HepG2 (cell line): ENCODE measurements around the gene PPFIA3. TPM values are rescaled to one million over a fixed set of nuclear protein-coding genes. Genes with fewer than 3 reads are reported as not detected.

Source experiments
- ATAC-seq: fragments of 200-7000 bp; cut with Tn5 transposase; 3 replicates; pipeline ENCODE4 v1.9.1; 2020; ENCODE audit warnings: mild to moderate bottlenecking, moderate library complexity
- BruUV-seq: library from RNA; stranded (reverse); fragments of 400-500 nt; replicated peaks from 2 replicates; lab custom pipeline; 2021; lab: Mats Ljungman, UMichigan
- CTCF ChIA-PET: fragments of 300-600 bp; formaldehyde crosslinking; extraction: SDS; loops from one replicate; lab custom pipeline; 2021; ENCODE audit warnings: low total read pairs, inconsistent platforms, low intra/inter-chr PET ratio; lab: Yijun Ruan, JAX
- POLR2A ChIA-PET: fragments of 350-600 bp; sonication (Branson Sonifier 250); formaldehyde crosslinking; loops from one replicate; lab custom pipeline; 2020; ENCODE audit warnings: antibody characterized with exemption, inconsistent platforms; lab: Yijun Ruan, JAX
- DNase-seq: peaks from one replicate; pipeline ENCODE4 v3.0.0-alpha.2; 2015; ENCODE audit warnings: low spot score
- FAIRE-seq: peaks from 3 replicates; lab custom pipeline; 2011; peaks lifted over from hg19 to GRCh38; lab: Jason Lieb, UNC
- H2AFZ ChIP-seq: one replicate; pipeline ENCODE4 v1.6.1; 2011; ENCODE audit warnings: low read length, inconsistent platforms
- H3K27ac ChIP-seq: fragments of 300-600 bp; 3 replicates; pipeline ENCODE4 v1.8.0; 2011; ENCODE audit warnings: mixed run types, mild to moderate bottlenecking, mixed read lengths, low read length, inconsistent platforms; ENCODE audit not compliant: insufficient read depth; ENCODE audit errors: extremely low read length
- H3K27me3 ChIP-seq, 2 experiments: fragments of 200-600 bp in 1 of 2; 2 replicates in 1 of 2; 3 replicates in 1 of 2; pipeline versions ENCODE4 v1.6.0 to v1.8.0; 2011; ENCODE audit warnings: low read length in 2 of 2, mild to moderate bottlenecking in 2 of 2, moderate library complexity in 2 of 2, inconsistent platforms in 1 of 2; ENCODE audit not compliant: insufficient read depth in 2 of 2, control insufficient read depth in 1 of 2
- H3K36me3 ChIP-seq, 2 experiments: fragments of 200-600 bp in 1 of 2; replicated peaks in 1 of 2; 2 replicates in 1 of 2; 3 replicates in 1 of 2; pipeline versions ENCODE4 v1.5.1 to v1.8.0; 2011; ENCODE audit warnings: low read length in 2 of 2, inconsistent platforms in 1 of 2; ENCODE audit not compliant: insufficient read depth in 2 of 2, control insufficient read depth in 1 of 2
- H3K4me1 ChIP-seq: 2 replicates; pipeline ENCODE4 v1.5.1; 2012; ENCODE audit warnings: low read length, inconsistent platforms; ENCODE audit not compliant: insufficient read depth
- H3K4me2 ChIP-seq: 2 replicates; pipeline ENCODE4 v1.6.0; 2011; ENCODE audit warnings: low read depth, low read length, inconsistent platforms
- H3K4me3 ChIP-seq, 3 experiments: fragments of 200-600 bp in 1 of 3; sonication (generic), shearing (Covaris generic) in 1 of 3; replicated peaks in 1 of 3; 2 replicates each; pipeline ENCODE4 v1.5.1; 2011 to 2016; ENCODE audit warnings: low read length in 3 of 3, inconsistent platforms in 2 of 3, low read depth in 2 of 3, mild to moderate bottlenecking in 2 of 3, control low read depth in 1 of 3, mixed read lengths in 1 of 3; ENCODE audit not compliant: insufficient read depth in 1 of 3
- H3K79me2 ChIP-seq: one replicate; pipeline ENCODE4 v1.6.1; 2011; ENCODE audit warnings: low read length, inconsistent platforms; ENCODE audit not compliant: insufficient read depth
- H3K9ac ChIP-seq: 2 replicates; pipeline ENCODE4 v1.6.0; 2011; ENCODE audit warnings: mild to moderate bottlenecking, low read depth, low read length, inconsistent platforms; ENCODE audit not compliant: insufficient read depth
- H3K9me3 ChIP-seq: 2 replicates; pipeline ENCODE4 v1.5.1; 2012; ENCODE audit warnings: mild to moderate bottlenecking, low read length
- H4K20me1 ChIP-seq: 2 replicates; pipeline ENCODE4 v1.6.0; 2011; ENCODE audit warnings: inconsistent platforms, mild to moderate bottlenecking, low read length, moderate library complexity; ENCODE audit not compliant: insufficient read depth
- ATM ChIP-seq: fragments of 450-650 bp; IDR thresholded peaks from 2 replicates; pipeline ENCODE4 v1.7.1; 2017; ENCODE audit warnings: mild to moderate bottlenecking, borderline replicate concordance
- CBX2 ChIP-seq, 2 experiments: fragments of 200-600 bp in 1 of 2; sonication (generic); formaldehyde crosslinking in 1 of 2; IDR thresholded peaks; 2 replicates each; pipeline versions ENCODE4 v1.7.0 to v1.8.1; 2018 to 2022; ENCODE audit warnings: low read depth in 2 of 2, low read length in 1 of 2, mild to moderate bottlenecking in 1 of 2, missing genetic modification reagents in 1 of 2
- DPF2 ChIP-seq: sonication (generic); formaldehyde crosslinking; IDR thresholded peaks from 2 replicates; pipeline ENCODE4 v1.4.0; 2020; ENCODE audit warnings: mild to moderate bottlenecking, low read depth, missing genetic modification reagents, borderline replicate concordance
- EHMT2 ChIP-seq: fragments of 200-600 bp; sonication (generic); IDR thresholded peaks from 2 replicates; pipeline ENCODE4 v1.7.0; 2017; ENCODE audit warnings: antibody characterized with exemption, low read depth, low read length, borderline replicate concordance
- HMG20A ChIP-seq: IDR thresholded peaks from 2 replicates; pipeline ENCODE4 v1.6.1; 2016; ENCODE audit warnings: borderline replicate concordance
- KDM1A ChIP-seq: IDR thresholded peaks from 2 replicates; pipeline ENCODE4 v1.6.1; 2016; ENCODE audit warnings: missing compliant biosample characterization
- KDM5B ChIP-seq: sonication (generic); formaldehyde crosslinking; IDR thresholded peaks from 2 replicates; pipeline ENCODE4 v1.4.0; 2020; ENCODE audit warnings: missing genetic modification reagents, mild to moderate bottlenecking, borderline replicate concordance
- SMARCE1 ChIP-seq: fragments of 450-650 bp; IDR thresholded peaks from 2 replicates; pipeline ENCODE4 v1.6.1; 2017; ENCODE audit warnings: borderline replicate concordance
- ZBTB21 ChIP-seq: sonication (generic); formaldehyde crosslinking; IDR thresholded peaks from 2 replicates; pipeline ENCODE4 v1.4.0; 2020; ENCODE audit warnings: missing genetic modification reagents
- ZFP36L1 ChIP-seq: sonication (generic); formaldehyde crosslinking; IDR thresholded peaks from 2 replicates; pipeline ENCODE4 v1.8.0; 2022; ENCODE audit warnings: mild to moderate bottlenecking, missing genetic modification reagents, moderate library complexity
- ZNF20 ChIP-seq: sonication (generic); formaldehyde crosslinking; IDR thresholded peaks from 2 replicates; pipeline ENCODE4 v1.4.0; 2020; ENCODE audit warnings: mild to moderate bottlenecking, moderate library complexity, missing genetic modification reagents
- ZNF891 ChIP-seq: sonication (generic); formaldehyde crosslinking; IDR thresholded peaks from 2 replicates; pipeline ENCODE4 v1.5.0; 2020; ENCODE audit warnings: mild to moderate bottlenecking, missing genetic modification reagents
- WGBS: methylation state at CpG from one replicate; pipeline ENCODE4 v1.1.6; 2017; ENCODE audit warnings: low lambda C conversion rate; 5-methylcytosine and 5-hydroxymethylcytosine counted together
- in situ Hi-C: cut with HindIII; loops from 2 replicates; pipeline ENCODE4 v1.10.0; 2017; ENCODE audit warnings: low pct_unique_long_range_greater_than_20kb; ENCODE audit not compliant: extremely low pct_ligation_motif_present
- intact Hi-C: fragments of 100-400 bp; cut with micrococcal nuclease; formaldehyde crosslinking; loops from one replicate; pipeline ENCODE4 v1.10.0; 2022; ENCODE audit not compliant: unreplicated experiment
- polyA plus RNA-seq, 8 experiments: library from polyadenylated mRNA; depleted of rRNA in 3 of 8; stranded (reverse) in 7 of 8; unstranded in 1 of 8; fragments of >200 nt; fragmentation: Illumina TruSeq in 4 of 8; extraction: Trizol in 4 of 8; gene quantifications; 2 replicates each; pipeline versions ENCODE4 v1.2.1 to v1.2.3, GENCODE V29; 2011 to 2016; ENCODE audit warnings: low read depth in 4 of 8, missing spikeins in 1 of 8, mixed read lengths in 1 of 8; ENCODE audit not compliant: insufficient read depth in 1 of 8
- total RNA-seq, 5 experiments: library from RNA; depleted of rRNA; stranded (reverse); fragments of >200 nt; fragmentation: Illumina TruSeq; extraction: Trizol; gene quantifications; 2 replicates each; pipeline ENCODE4 v1.2.3, GENCODE V29; 2016; ENCODE audit warnings: low read depth in 1 of 5
- TF ChIP-seq, protein P1 (sequence below): sonication (generic); formaldehyde crosslinking; IDR thresholded peaks from 2 replicates; pipeline ENCODE4 v1.4.0; 2020; ENCODE audit warnings: mild to moderate bottlenecking, missing genetic modification reagents
- TF ChIP-seq, protein P2 (sequence below): sonication (generic); formaldehyde crosslinking; IDR thresholded peaks from 2 replicates; pipeline ENCODE4 v1.4.0; 2020; ENCODE audit warnings: missing genetic modification reagents; ENCODE audit errors: not compliant biosample characterization
- TF ChIP-seq, protein P3 (sequence below): sonication (generic); formaldehyde crosslinking; IDR thresholded peaks from 2 replicates; pipeline ENCODE4 v1.4.0; 2020; ENCODE audit warnings: mild to moderate bottlenecking, missing genetic modification reagents, borderline replicate concordance
- TF ChIP-seq, protein P4 (sequence below), 2 experiments: sonication (generic) in 1 of 2; formaldehyde crosslinking in 1 of 2; IDR thresholded peaks; 2 replicates each; pipeline versions ENCODE4 v1.4.0 to v1.6.1; 2018 to 2020; ENCODE audit warnings: missing genetic modification reagents in 2 of 2, borderline replicate concordance in 1 of 2, low read depth in 1 of 2, mild to moderate bottlenecking in 1 of 2, missing biosample characterization in 1 of 2

The PPFIA3 gene
- total and polyA plus RNA-seq, 2 of the 13 experiments (the other 11 are each of a cell fraction or from before 2014, with no cell fraction given): 6.7 to 8.6 TPM

DNA sequence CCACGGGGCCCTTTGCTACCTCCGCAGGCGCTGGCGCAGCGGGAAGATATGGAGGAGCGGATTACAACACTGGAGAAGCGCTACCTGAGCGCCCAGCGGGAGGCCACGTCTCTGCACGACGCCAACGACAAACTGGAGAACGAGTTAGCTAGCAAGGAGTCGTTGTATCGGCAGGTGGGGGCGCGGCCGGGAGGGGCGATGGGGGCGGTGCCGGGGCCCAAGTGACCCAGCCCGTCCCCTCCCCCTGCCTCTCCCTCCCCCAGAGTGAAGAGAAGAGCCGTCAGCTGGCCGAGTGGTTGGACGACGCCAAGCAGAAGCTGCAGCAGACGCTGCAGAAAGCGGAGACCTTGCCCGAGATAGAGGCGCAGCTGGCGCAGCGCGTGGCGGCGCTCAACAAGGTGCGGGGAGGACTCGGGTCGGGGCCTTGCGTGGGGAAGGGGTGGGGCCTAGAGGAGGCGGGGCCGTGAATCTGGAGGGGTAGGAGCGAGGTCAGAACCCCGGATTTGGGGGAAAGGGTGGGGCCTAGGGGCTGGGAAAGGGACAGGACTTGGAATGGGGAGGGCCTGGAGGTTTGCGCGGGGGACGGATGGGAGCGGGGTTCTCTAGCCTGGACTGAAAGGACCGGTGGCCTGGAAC, 13.7 kb downstream of the PPFIA3 start:
- Histone ChIP-seq H3K4me2 (no peak overlapping the region), H4K20me1 (no peaks in the 10 kb centered on the region), H3K27ac (no peak overlapping the region), H2AFZ (no peak overlapping the region), H3K79me2 (no peaks in the 10 kb centered on the region), H3K36me3 (peaks cover 3 to 5% of the 10 kb centered on the region in 2 experiments; a peak in 3 of 5 replicates), H3K4me1 (peaks cover 13% of the 10 kb centered on the region), H3K9ac (no peak overlapping the region), H3K4me3 (no peak overlapping the region), H3K9me3 (no peaks in the 10 kb centered on the region), H3K27me3 (no peaks in the 10 kb centered on the region)
- in situ Hi-C loops (no loop called here), intact Hi-C loops (no loop called here)
- 95% methylated on average over 49 of the region's 49 CpGs for WGBS
- POLR2A ChIA-PET: no interaction called here
- no peak for ATAC-seq
- no peak for DNase-seq
- CTCF ChIA-PET: no interaction called here
- no peak for FAIRE-seq
- no TSS peak for BruUV-seq
- TF ChIP-seq SMARCE1 (no peak), HMG20A (CRISPR knock-in tag) (no peak), CBX2 (IDR thresholded peaks at IDR 0.05; ENCODE audit: low read depth, low read length) (no peak), CBX2 (CRISPR knock-in tag; IDR thresholded peaks at IDR 0.05; ENCODE audit: low read depth) (no peak), KDM5B (no peak), ATM (no peak), ZFP36L1 (CRISPR knock-in tag) (no peak), DPF2 (CRISPR knock-in tag) (no peak), KDM1A (CRISPR knock-in tag) (no peak), ZNF20 (CRISPR knock-in tag) (no peak), EHMT2 (no peak), ZNF891 (CRISPR knock-in tag) (no peak), ZBTB21 (no peak)
- TF ChIP-seq, protein P1, sequence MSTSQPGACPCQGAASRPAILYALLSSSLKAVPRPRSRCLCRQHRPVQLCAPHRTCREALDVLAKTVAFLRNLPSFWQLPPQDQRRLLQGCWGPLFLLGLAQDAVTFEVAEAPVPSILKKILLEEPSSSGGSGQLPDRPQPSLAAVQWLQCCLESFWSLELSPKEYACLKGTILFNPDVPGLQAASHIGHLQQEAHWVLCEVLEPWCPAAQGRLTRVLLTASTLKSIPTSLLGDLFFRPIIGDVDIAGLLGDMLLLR (CRISPR knock-in tag): no peak
- TF ChIP-seq, protein P2, sequence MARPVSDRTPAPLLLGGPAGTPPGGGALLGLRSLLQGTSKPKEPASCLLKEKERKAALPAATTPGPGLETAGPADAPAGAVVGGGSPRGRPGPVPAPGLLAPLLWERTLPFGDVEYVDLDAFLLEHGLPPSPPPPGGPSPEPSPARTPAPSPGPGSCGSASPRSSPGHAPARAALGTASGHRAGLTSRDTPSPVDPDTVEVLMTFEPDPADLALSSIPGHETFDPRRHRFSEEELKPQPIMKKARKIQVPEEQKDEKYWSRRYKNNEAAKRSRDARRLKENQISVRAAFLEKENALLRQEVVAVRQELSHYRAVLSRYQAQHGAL (CRISPR knock-in tag): no peak
- TF ChIP-seq, protein P3, sequence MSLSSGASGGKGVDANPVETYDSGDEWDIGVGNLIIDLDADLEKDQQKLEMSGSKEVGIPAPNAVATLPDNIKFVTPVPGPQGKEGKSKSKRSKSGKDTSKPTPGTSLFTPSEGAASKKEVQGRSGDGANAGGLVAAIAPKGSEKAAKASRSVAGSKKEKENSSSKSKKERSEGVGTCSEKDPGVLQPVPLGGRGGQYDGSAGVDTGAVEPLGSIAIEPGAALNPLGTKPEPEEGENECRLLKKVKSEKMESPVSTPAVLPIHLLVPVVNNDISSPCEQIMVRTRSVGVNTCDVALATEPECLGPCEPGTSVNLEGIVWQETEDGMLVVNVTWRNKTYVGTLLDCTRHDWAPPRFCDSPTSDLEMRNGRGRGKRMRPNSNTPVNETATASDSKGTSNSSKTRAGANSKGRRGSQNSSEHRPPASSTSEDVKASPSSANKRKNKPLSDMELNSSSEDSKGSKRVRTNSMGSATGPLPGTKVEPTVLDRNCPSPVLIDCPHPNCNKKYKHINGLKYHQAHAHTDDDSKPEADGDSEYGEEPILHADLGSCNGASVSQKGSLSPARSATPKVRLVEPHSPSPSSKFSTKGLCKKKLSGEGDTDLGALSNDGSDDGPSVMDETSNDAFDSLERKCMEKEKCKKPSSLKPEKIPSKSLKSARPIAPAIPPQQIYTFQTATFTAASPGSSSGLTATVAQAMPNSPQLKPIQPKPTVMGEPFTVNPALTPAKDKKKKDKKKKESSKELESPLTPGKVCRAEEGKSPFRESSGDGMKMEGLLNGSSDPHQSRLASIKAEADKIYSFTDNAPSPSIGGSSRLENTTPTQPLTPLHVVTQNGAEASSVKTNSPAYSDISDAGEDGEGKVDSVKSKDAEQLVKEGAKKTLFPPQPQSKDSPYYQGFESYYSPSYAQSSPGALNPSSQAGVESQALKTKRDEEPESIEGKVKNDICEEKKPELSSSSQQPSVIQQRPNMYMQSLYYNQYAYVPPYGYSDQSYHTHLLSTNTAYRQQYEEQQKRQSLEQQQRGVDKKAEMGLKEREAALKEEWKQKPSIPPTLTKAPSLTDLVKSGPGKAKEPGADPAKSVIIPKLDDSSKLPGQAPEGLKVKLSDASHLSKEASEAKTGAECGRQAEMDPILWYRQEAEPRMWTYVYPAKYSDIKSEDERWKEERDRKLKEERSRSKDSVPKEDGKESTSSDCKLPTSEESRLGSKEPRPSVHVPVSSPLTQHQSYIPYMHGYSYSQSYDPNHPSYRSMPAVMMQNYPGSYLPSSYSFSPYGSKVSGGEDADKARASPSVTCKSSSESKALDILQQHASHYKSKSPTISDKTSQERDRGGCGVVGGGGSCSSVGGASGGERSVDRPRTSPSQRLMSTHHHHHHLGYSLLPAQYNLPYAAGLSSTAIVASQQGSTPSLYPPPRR: no peak
- TF ChIP-seq, protein P4, sequence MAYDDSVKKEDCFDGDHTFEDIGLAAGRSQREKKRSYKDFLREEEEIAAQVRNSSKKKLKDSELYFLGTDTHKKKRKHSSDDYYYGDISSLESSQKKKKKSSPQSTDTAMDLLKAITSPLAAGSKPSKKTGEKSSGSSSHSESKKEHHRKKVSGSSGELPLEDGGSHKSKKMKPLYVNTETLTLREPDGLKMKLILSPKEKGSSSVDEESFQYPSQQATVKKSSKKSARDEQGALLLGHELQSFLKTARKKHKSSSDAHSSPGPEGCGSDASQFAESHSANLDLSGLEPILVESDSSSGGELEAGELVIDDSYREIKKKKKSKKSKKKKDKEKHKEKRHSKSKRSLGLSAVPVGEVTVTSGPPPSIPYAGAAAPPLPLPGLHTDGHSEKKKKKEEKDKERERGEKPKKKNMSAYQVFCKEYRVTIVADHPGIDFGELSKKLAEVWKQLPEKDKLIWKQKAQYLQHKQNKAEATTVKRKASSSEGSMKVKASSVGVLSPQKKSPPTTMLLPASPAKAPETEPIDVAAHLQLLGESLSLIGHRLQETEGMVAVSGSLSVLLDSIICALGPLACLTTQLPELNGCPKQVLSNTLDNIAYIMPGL (CRISPR knock-in tag; IDR thresholded peaks at IDR 0.05; ENCODE audit: borderline replicate concordance in 1 of 2, low read depth in 1 of 2): no peak
